ENCODE measurements around the gene GALNT16. TPM values are rescaled to one million over a fixed set of nuclear protein-coding genes. Genes with fewer than 3 reads are reported as not detected.
"Not testable (repeated sequence)": the region's sequence is repeated elsewhere in the genome, so short reads cannot be mapped to it uniquely, and the experiment has no call there.

Gene GALNT16
- polyA plus RNA-seq (2013, experiment 1 of 2): 2.2 TPM
- polyA plus RNA-seq (2013, experiment 2 of 2): 4.3 TPM

- Histone ChIP-seq H3K27ac (ENCODE audit: low read depth, low read length) (no peak within 1 kb of the TSS), H3K27me3 (ENCODE audit: insufficient read depth, low read length) (peaks cover 58% of the 10 kb centered on the region), H3K36me3 (ENCODE audit: insufficient read depth, low read length) (no peaks in the 10 kb centered on the region), H3K9me3 (ENCODE audit: insufficient read depth, low read depth, low read length) (no peaks in the 10 kb centered on the region), H3K4me1 (ENCODE audit: insufficient read depth, low read length) (peaks cover 10% of the 10 kb centered on the region; the same call in 1 of the 2 replicates), H3K4me3 (ENCODE audit: low read length) (peak within 1 kb of the TSS; percentile 74), H3K9ac (ENCODE audit: low read depth, low read length) (peak within 1 kb of the TSS; percentile 70)
- WGBS: under 1% methylated on average over 73 of the region's 74 CpGs
Observed at GRCh38 chr14:69259527-69260189, at the start of gene GALNT16. Gene GALNT16 (plus strand): TSS chr14:69260158. CDS start chr14:69260291, 133 bp downstream.

- Histone ChIP-seq H3K9ac (ENCODE audit: low read depth, low read length) (no peak overlapping the region), H3K36me3 (ENCODE audit: insufficient read depth, low read length) (peaks cover 38% of the 10 kb centered on the region), H3K4me3 (ENCODE audit: low read length) (no peak overlapping the region), H3K4me1 (ENCODE audit: insufficient read depth, low read length) (no peaks in the 10 kb centered on the region), H3K27ac (ENCODE audit: low read depth, low read length) (no peak overlapping the region), H3K9me3 (ENCODE audit: insufficient read depth, low read depth, low read length) (no peaks in the 10 kb centered on the region), H3K27me3 (ENCODE audit: insufficient read depth, low read length) (no peaks in the 10 kb centered on the region)
- WGBS: 97% methylated on average over 2 of the region's 2 CpGs
Observed at GRCh38 chr14:69214393-69214792, 45.6 kb upstream of the GALNT16 start.

- not testable (repeated sequence) for H3K4me3 ChIP-seq (ENCODE audit: low read length); H3K4me1 ChIP-seq (ENCODE audit: insufficient read depth, low read length); H3K9me3 ChIP-seq (ENCODE audit: insufficient read depth, low read depth, low read length); H3K27me3 ChIP-seq (ENCODE audit: insufficient read depth, low read length); H3K9ac ChIP-seq (ENCODE audit: low read depth, low read length); H3K27ac ChIP-seq (ENCODE audit: low read depth, low read length)
- H3K36me3 ChIP-seq (ENCODE audit: insufficient read depth, low read length): peaks cover 19% of the 10 kb centered on the region
- WGBS: 93% methylated on average over 1 of the region's 3 CpGs
Observed at GRCh38 chr14:69217663-69218062, 42.3 kb upstream of the GALNT16 start.

GRCh38 chr14:69224946-69225345 is 35.0 kb upstream of the GALNT16 start:
- H3K9ac ChIP-seq (ENCODE audit: low read depth, low read length): no peak overlapping the region
- H3K36me3 ChIP-seq (ENCODE audit: insufficient read depth, low read length): peaks cover 12% of the 10 kb centered on the region
- H3K4me1 ChIP-seq (ENCODE audit: insufficient read depth, low read length): peaks cover 4% of the 10 kb centered on the region; the same call in 1 of the 2 replicates
- no peak overlapping the region for H3K4me3 ChIP-seq (ENCODE audit: low read length)
- no peaks in the 10 kb centered on the region for H3K9me3 ChIP-seq (ENCODE audit: insufficient read depth, low read depth, low read length)
- H3K27ac ChIP-seq (ENCODE audit: low read depth, low read length): no peak overlapping the region
- WGBS: 92% methylated on average over 4 of the region's 4 CpGs
- no peaks in the 10 kb centered on the region for H3K27me3 ChIP-seq (ENCODE audit: insufficient read depth, low read length)

- H3K4me1 ChIP-seq (ENCODE audit: insufficient read depth, low read length): peaks cover 4% of the 10 kb centered on the region; the same call in 1 of the 2 replicates
- H3K27me3 ChIP-seq (ENCODE audit: insufficient read depth, low read length): no peaks in the 10 kb centered on the region
- no peak overlapping the region for H3K27ac ChIP-seq (ENCODE audit: low read depth, low read length)
- no peaks in the 10 kb centered on the region for H3K9me3 ChIP-seq (ENCODE audit: insufficient read depth, low read depth, low read length)
- H3K9ac ChIP-seq (ENCODE audit: low read depth, low read length): no peak overlapping the region
- WGBS: 84% methylated on average over 9 of the region's 9 CpGs
- H3K4me3 ChIP-seq (ENCODE audit: low read length): no peak overlapping the region
- H3K36me3 ChIP-seq (ENCODE audit: insufficient read depth, low read length): peaks cover 25% of the 10 kb centered on the region
Observed at GRCh38 chr14:69226178-69226577, 33.8 kb upstream of the GALNT16 start.

- 95% methylated on average over 2 of the region's 2 CpGs for whole genome bisulfite sequencing
- Histone ChIP-seq H3K27me3 (ENCODE audit: insufficient read depth, low read length) (no peaks in the 10 kb centered on the region), H3K4me3 (ENCODE audit: low read length) (no peak overlapping the region)
Observed at GRCh38 chr14:69226736-69227135, 33.2 kb upstream of the GALNT16 start.

GRCh38 chr14:69231486-69231885 is 28.5 kb upstream of the GALNT16 start:
- Histone ChIP-seq H3K27ac (ENCODE audit: low read depth, low read length) (no peak overlapping the region), H3K27me3 (ENCODE audit: insufficient read depth, low read length) (no peaks in the 10 kb centered on the region), H3K36me3 (ENCODE audit: insufficient read depth, low read length) (peaks cover 70% of the 10 kb centered on the region), H3K9ac (ENCODE audit: low read depth, low read length) (no peak overlapping the region), H3K9me3 (ENCODE audit: insufficient read depth, low read depth, low read length) (no peaks in the 10 kb centered on the region), H3K4me1 (ENCODE audit: insufficient read depth, low read length) (no peaks in the 10 kb centered on the region), H3K4me3 (ENCODE audit: low read length) (no peak overlapping the region)
- 88% methylated on average over 2 of the region's 2 CpGs for WGBS

More at GRCh38 chr14:69226736-69227135, 33.2 kb upstream of the GALNT16 start:
- H3K4me1 ChIP-seq (ENCODE audit: insufficient read depth, low read length): peaks cover 4% of the 10 kb centered on the region; the same call in 1 of the 2 replicates
- no peaks in the 10 kb centered on the region for H3K9me3 ChIP-seq (ENCODE audit: insufficient read depth, low read depth, low read length)
- no peak overlapping the region for H3K27ac ChIP-seq (ENCODE audit: low read depth, low read length)
- H3K9ac ChIP-seq (ENCODE audit: low read depth, low read length): no peak overlapping the region
- peaks cover 30% of the 10 kb centered on the region for H3K36me3 ChIP-seq (ENCODE audit: insufficient read depth, low read length)

GRCh38 chr14:69232388-69232787 is 27.6 kb upstream of the GALNT16 start:
- Histone ChIP-seq H3K9me3 (ENCODE audit: insufficient read depth, low read depth, low read length) (no peaks in the 10 kb centered on the region), H3K4me1 (ENCODE audit: insufficient read depth, low read length) (no peaks in the 10 kb centered on the region), H3K36me3 (ENCODE audit: insufficient read depth, low read length) (peaks cover 79% of the 10 kb centered on the region), H3K27me3 (ENCODE audit: insufficient read depth, low read length) (no peaks in the 10 kb centered on the region), H3K9ac (ENCODE audit: low read depth, low read length) (no peak overlapping the region), H3K4me3 (ENCODE audit: low read length) (no peak overlapping the region), H3K27ac (ENCODE audit: low read depth, low read length) (no peak overlapping the region)
- 100% methylated on average over 2 of the region's 3 CpGs for WGBS

GRCh38 chr14:69234106-69234505 is 25.9 kb upstream of the GALNT16 start:
- no peaks in the 10 kb centered on the region for H3K4me1 ChIP-seq (ENCODE audit: insufficient read depth, low read length)
- H3K9me3 ChIP-seq (ENCODE audit: insufficient read depth, low read depth, low read length): no peaks in the 10 kb centered on the region
- no peak overlapping the region for H3K27ac ChIP-seq (ENCODE audit: low read depth, low read length)
- H3K9ac ChIP-seq (ENCODE audit: low read depth, low read length): no peak overlapping the region
- H3K27me3 ChIP-seq (ENCODE audit: insufficient read depth, low read length): no peaks in the 10 kb centered on the region
- H3K36me3 ChIP-seq (ENCODE audit: insufficient read depth, low read length): peaks cover 89% of the 10 kb centered on the region
- H3K4me3 ChIP-seq (ENCODE audit: low read length): no peak overlapping the region

GRCh38 chr14:69235708-69236107 is 24.2 kb upstream of the GALNT16 start:
- H3K4me3 ChIP-seq (ENCODE audit: low read length): no peak overlapping the region
- no peaks in the 10 kb centered on the region for H3K27me3 ChIP-seq (ENCODE audit: insufficient read depth, low read length)
- H3K9me3 ChIP-seq (ENCODE audit: insufficient read depth, low read depth, low read length): no peaks in the 10 kb centered on the region
- no peaks in the 10 kb centered on the region for H3K4me1 ChIP-seq (ENCODE audit: insufficient read depth, low read length)
- no peak overlapping the region for H3K27ac ChIP-seq (ENCODE audit: low read depth, low read length)
- peaks cover 82% of the 10 kb centered on the region for H3K36me3 ChIP-seq (ENCODE audit: insufficient read depth, low read length)
- no peak overlapping the region for H3K9ac ChIP-seq (ENCODE audit: low read depth, low read length)
- whole genome bisulfite sequencing: 100% methylated on average over 1 of the region's 1 CpG

GRCh38 chr14:69237142-69237541 is 22.8 kb upstream of the GALNT16 start:
- Histone ChIP-seq H3K9me3 (ENCODE audit: insufficient read depth, low read depth, low read length) (no peaks in the 10 kb centered on the region), H3K9ac (ENCODE audit: low read depth, low read length) (no peak overlapping the region), H3K27ac (ENCODE audit: low read depth, low read length) (no peak overlapping the region), H3K36me3 (ENCODE audit: insufficient read depth, low read length) (peaks cover 74% of the 10 kb centered on the region), H3K27me3 (ENCODE audit: insufficient read depth, low read length) (no peaks in the 10 kb centered on the region), H3K4me3 (ENCODE audit: low read length) (no peak overlapping the region), H3K4me1 (ENCODE audit: insufficient read depth, low read length) (no peaks in the 10 kb centered on the region)
- 95% methylated on average over 1 of the region's 1 CpG for WGBS

All from HUES64 (cell line).